ENCODE measurements around the gene TCP11L2. TPM values are rescaled to one million over a fixed set of nuclear protein-coding genes. Genes with fewer than 3 reads are reported as not detected.

Gene TCP11L2
- total and polyA plus RNA-seq, 2 of the 4 experiments (the other 2 are of a cell fraction) = 7.3 to 32.8 TPM

GRCh38 chr12:106297075-106297474, 5.5 kb upstream of the TCP11L2 start:
- Histone ChIP-seq H3K14ac (replicated peaks; ENCODE audit: low read depth, low read length) (no peak overlapping the region), H2AK9ac (replicated peaks; ENCODE audit: low read depth, low read length, poor library complexity) (no peak overlapping the region), H3K4me3 (ENCODE audit: insufficient read depth, low read depth, low read length) (no peak overlapping the region), H3K4me2 (ENCODE audit: low read depth, low read length) (no peak overlapping the region), H3K4me1 (ENCODE audit: control insufficient read depth, insufficient read depth, low read length) (peaks cover 6% of the 10 kb centered on the region), H3K18ac (ENCODE audit: low read depth, low read length) (no peak overlapping the region; the same call in 1 of the 2 replicates), H3K9ac (ENCODE audit: low read depth, low read length) (no peak overlapping the region), H3K23ac (ENCODE audit: low read depth, low read length) (no peak overlapping the region), H3K4ac (ENCODE audit: low read depth, low read length) (no peak overlapping the region; the same call in 1 of the 2 replicates), H2BK15ac (ENCODE audit: low read depth, low read length) (0 out of 3 replicates have a peak overlapping the region, but pooled peaks have one; percentile 58), H4K8ac (ENCODE audit: low read depth in 2 of 2, low read length in 2 of 2) (no peak overlapping the region; a peak in 1 of 4 replicates), H3K79me1 (ENCODE audit: low read depth in 1 of 2, low read length in 2 of 2) (0 out of 4 replicates have a peak, but pooled peaks cover 0 to 3% of the 10 kb centered on the region in 2 experiments), H2BK20ac (ENCODE audit: low read depth, low read length) (no peak overlapping the region), H2BK5ac (ENCODE audit: low read depth, low read length, poor library complexity, severe bottlenecking) (no peak overlapping the region), H3K9me1 (ENCODE audit: insufficient read depth, low read length) (peaks cover 11% of the 10 kb centered on the region), H4K20me1 (ENCODE audit: insufficient read depth, low read length) (no peaks in the 10 kb centered on the region), H3K27ac (ENCODE audit: insufficient read depth, low read length) (no peak overlapping the region), H3K9me3 (ENCODE audit: control insufficient read depth, insufficient read depth, low read length) (no peaks in the 10 kb centered on the region), H4K91ac (ENCODE audit: insufficient read depth, low read depth, low read length) (no peak overlapping the region), H2AFZ (replicated peaks; ENCODE audit: low read length, poor library complexity) (no peak overlapping the region), H3K56ac (ENCODE audit: extremely low read depth, insufficient read depth, low read length) (no peak overlapping the region), H3K36me3 (ENCODE audit: control insufficient read depth, insufficient read depth, low read length) (no peaks in the 10 kb centered on the region), H2AK5ac (ENCODE audit: low read depth, low read length) (no peak overlapping the region), H2BK120ac (ENCODE audit: low read depth, low read length) (peak overlapping the region; percentile 90), H4K5ac (ENCODE audit: low read depth, low read length) (no peak overlapping the region), H3K27me3 (ENCODE audit: control insufficient read depth, insufficient read depth, low read length) (no peaks in the 10 kb centered on the region)
- WGBS, 2 experiments (ENCODE audit: extremely low coverage in 2 of 2, insufficient read length in 1 of 2) = no CpG with 5 or more reads among the region's 3 CpGs
- DNase-seq (no peak), ATAC-seq (ENCODE audit: low read depth) (no peak)
- ChIA-PET CTCF (interaction anchor here (1.7 kb wide), 1 partner anchor 15 kb away, joined by 6 read pairs; no protein-coding TSS in a partner anchor), POLR2A (ENCODE audit: unreplicated experiment) (no interaction called here)
- intact Hi-C loops (cut with micrococcal nuclease) (no loop called here), dilution Hi-C loops (cut with HindIII; ENCODE audit: low sequenced_read_pairs, unreplicated experiment) (no loop called here), in situ Hi-C loops (cut with MboI; ENCODE audit: low sequenced_read_pairs) (no loop called here)
- no TSS peak for BruUV-seq (replicated peaks)
- TF ChIP-seq NFE2L2 (IDR thresholded peaks at IDR 0.05; ENCODE audit: low read depth, low read length) (no peak), MAZ (IDR thresholded peaks at IDR 0.05; ENCODE audit: borderline replicate concordance, low read depth, low read length) (no peak), RFX5 (IDR thresholded peaks at IDR 0.05; ENCODE audit: low read depth, low read length) (no peak), MXI1 (IDR thresholded peaks at IDR 0.05; ENCODE audit: borderline replicate concordance, low read depth, low read length) (no peak), RAD21 (IDR thresholded peaks at IDR 0.05; ENCODE audit: low read length) (no peak), BHLHE40 (IDR thresholded peaks at IDR 0.05; ENCODE audit: low read depth, low read length) (no peak), POLR2A (IDR thresholded peaks at IDR 0.05; ENCODE audit: low read depth, low read length) (no peak), FOS (IDR thresholded peaks at IDR 0.05; ENCODE audit: low read depth, low read length) (no peak), CHD1 (IDR thresholded peaks at IDR 0.05; ENCODE audit: low read depth, low read length) (no peak), SMC3 (IDR thresholded peaks at IDR 0.05; ENCODE audit: low read depth, low read length) (no peak), CTCF (conservative IDR thresholded peaks at IDR 0.05; ENCODE audit: low read depth, low read length) (no peak), RCOR1 (IDR thresholded peaks at IDR 0.05; ENCODE audit: insufficient replicate concordance, low read length) (no peak), MAFK (IDR thresholded peaks at IDR 0.05; ENCODE audit: low read depth, low read length) (no peak), CEBPB (IDR thresholded peaks at IDR 0.05; ENCODE audit: low read depth, low read length) (no peak)
- TF ChIP-seq, protein P1, sequence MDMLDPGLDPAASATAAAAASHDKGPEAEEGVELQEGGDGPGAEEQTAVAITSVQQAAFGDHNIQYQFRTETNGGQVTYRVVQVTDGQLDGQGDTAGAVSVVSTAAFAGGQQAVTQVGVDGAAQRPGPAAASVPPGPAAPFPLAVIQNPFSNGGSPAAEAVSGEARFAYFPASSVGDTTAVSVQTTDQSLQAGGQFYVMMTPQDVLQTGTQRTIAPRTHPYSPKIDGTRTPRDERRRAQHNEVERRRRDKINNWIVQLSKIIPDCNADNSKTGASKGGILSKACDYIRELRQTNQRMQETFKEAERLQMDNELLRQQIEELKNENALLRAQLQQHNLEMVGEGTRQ (IDR thresholded peaks at IDR 0.05; ENCODE audit: low read depth, low read length) = no peak
- TF ChIP-seq, protein P2, sequence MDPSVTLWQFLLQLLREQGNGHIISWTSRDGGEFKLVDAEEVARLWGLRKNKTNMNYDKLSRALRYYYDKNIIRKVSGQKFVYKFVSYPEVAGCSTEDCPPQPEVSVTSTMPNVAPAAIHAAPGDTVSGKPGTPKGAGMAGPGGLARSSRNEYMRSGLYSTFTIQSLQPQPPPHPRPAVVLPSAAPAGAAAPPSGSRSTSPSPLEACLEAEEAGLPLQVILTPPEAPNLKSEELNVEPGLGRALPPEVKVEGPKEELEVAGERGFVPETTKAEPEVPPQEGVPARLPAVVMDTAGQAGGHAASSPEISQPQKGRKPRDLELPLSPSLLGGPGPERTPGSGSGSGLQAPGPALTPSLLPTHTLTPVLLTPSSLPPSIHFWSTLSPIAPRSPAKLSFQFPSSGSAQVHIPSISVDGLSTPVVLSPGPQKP (IDR thresholded peaks at IDR 0.05; ENCODE audit: borderline replicate concordance, low read depth, low read length) = no peak

All from IMR-90 (cell line).